Measurements from ENCODE around the gene PSENEN.

Gene PSENEN

DNA sequence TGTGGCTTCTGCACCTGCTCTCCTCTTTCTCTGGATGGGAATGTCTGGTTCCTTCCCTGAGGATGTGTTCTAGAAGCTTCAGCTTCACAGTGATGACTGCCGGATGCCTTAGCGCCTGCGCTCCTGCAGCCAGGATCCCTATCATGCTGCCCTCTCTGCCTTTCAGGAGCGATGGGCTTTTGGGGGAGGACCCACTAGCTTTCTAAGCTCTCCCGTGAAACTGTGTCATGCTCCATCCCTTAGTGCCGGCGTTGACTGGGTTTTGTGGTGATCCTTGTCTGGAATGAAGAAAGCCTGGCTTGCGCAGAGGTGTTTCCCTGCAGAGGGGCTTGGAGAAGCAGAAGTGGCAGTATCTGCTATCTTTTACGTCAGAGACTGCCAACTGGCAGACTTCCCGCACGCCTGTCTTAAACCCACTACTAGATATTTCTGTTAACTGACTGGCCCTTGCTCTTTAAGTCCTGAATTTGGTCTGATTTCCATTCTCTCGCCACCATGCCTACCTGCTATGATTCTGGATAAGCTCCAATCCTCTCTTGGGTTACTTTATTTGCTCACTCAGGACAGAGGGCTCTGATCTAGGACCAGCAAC lies 31.5 kb upstream of the PSENEN start:
- H3K4me2 ChIP-seq (ENCODE audit: low read length), result no peak overlapping the region
- no peak overlapping the region for H3K4me3 ChIP-seq (ENCODE audit: low read length)
- H3K36me3 ChIP-seq (ENCODE audit: insufficient read depth, low read length), result no peaks in the 10 kb centered on the region
- H3K9me3 ChIP-seq (replicated peaks; ENCODE audit: low read length), result no peaks in the 10 kb centered on the region
- H3K4me1 ChIP-seq (ENCODE audit: control insufficient read depth, insufficient read depth, low read length), result peaks cover 17% of the 10 kb centered on the region
- H3K27me3 ChIP-seq (ENCODE audit: control insufficient read depth, insufficient read depth, low read length), result no peaks in the 10 kb centered on the region
- H3K9ac ChIP-seq (ENCODE audit: low read depth, low read length), result no peak overlapping the region

GRCh38 chr19:35714601-35715354 lies 30.7 kb upstream of the PSENEN start:
- Histone ChIP-seq H3K9ac (ENCODE audit: low read depth, low read length) (no peak overlapping the region), H3K4me3 (ENCODE audit: low read length) (no peak overlapping the region), H3K4me1 (ENCODE audit: control insufficient read depth, insufficient read depth, low read length) (peaks cover 23% of the 10 kb centered on the region)

DNA sequence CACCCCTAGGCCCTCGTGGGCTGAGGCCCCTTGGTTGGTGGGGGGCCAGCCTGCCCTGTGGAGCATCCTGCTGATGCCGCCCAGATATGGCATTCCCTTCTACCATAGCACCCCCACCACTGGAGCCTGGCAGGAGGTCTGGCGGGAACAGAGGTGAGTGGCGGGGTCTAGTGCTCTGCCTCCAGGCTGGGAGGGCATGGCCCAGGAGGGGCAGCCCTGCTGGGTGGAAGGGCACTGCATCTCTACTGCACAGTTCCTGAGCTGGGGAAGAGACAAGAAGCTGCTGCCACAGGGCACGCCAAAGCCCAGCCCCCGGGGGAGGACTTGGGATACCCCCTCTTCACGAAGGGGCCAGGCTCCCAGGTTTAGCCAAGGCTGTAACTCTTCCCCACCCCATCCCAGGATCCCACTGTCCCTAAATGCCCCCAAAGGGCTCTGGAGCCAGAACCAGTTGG lies 30.1 kb upstream of the PSENEN start:
- H3K4me3 ChIP-seq (ENCODE audit: low read length), result no peak overlapping the region
- peaks cover 6% of the 10 kb centered on the region for H3K36me3 ChIP-seq (ENCODE audit: insufficient read depth, low read length)
- H3K4me2 ChIP-seq (ENCODE audit: low read length), result peak overlapping the region; percentile 99
- no peaks in the 10 kb centered on the region for H3K27me3 ChIP-seq (ENCODE audit: control insufficient read depth, insufficient read depth, low read length)
- peaks cover 23% of the 10 kb centered on the region for H3K4me1 ChIP-seq (ENCODE audit: control insufficient read depth, insufficient read depth, low read length)
- H3K9me3 ChIP-seq (replicated peaks; ENCODE audit: low read length), result no peaks in the 10 kb centered on the region
- H3K9ac ChIP-seq (ENCODE audit: low read depth, low read length), result peak overlapping the region; percentile 86

More at GRCh38 chr19:35714601-35715354, 30.7 kb upstream of the PSENEN start:
- H3K4me2 ChIP-seq (ENCODE audit: low read length), result no peak overlapping the region
- no peaks in the 10 kb centered on the region for H3K9me3 ChIP-seq (replicated peaks; ENCODE audit: low read length)
- H3K27me3 ChIP-seq (ENCODE audit: control insufficient read depth, insufficient read depth, low read length), result no peaks in the 10 kb centered on the region
- peaks cover 1% of the 10 kb centered on the region for H3K36me3 ChIP-seq (ENCODE audit: insufficient read depth, low read length)

- H3K4me1 ChIP-seq (ENCODE audit: control insufficient read depth, insufficient read depth, low read length), result peaks cover 23% of the 10 kb centered on the region
- no peaks in the 10 kb centered on the region for H3K27me3 ChIP-seq (ENCODE audit: control insufficient read depth, insufficient read depth, low read length)
- peak overlapping the region; percentile 86 for H3K9ac ChIP-seq (ENCODE audit: low read depth, low read length)
- H3K4me3 ChIP-seq (ENCODE audit: low read length), result peak overlapping the region; percentile 99
- H3K9me3 ChIP-seq (replicated peaks; ENCODE audit: low read length), result no peaks in the 10 kb centered on the region
- H3K4me2 ChIP-seq (ENCODE audit: low read length), result peak overlapping the region; percentile 99
- peaks cover 10% of the 10 kb centered on the region for H3K36me3 ChIP-seq (ENCODE audit: insufficient read depth, low read length)
Measured at GRCh38 chr19:35715981-35716800, 29.3 kb upstream of the PSENEN start.

- Histone ChIP-seq H3K9ac (ENCODE audit: low read depth, low read length) (peak overlapping the region; percentile 86), H3K9me3 (replicated peaks; ENCODE audit: low read length) (no peaks in the 10 kb centered on the region), H3K4me3 (ENCODE audit: low read length) (peak overlapping the region; percentile 99), H3K4me2 (ENCODE audit: low read length) (peak overlapping the region; percentile 99), H3K4me1 (ENCODE audit: control insufficient read depth, insufficient read depth, low read length) (peaks cover 23% of the 10 kb centered on the region), H3K27me3 (ENCODE audit: control insufficient read depth, insufficient read depth, low read length) (no peaks in the 10 kb centered on the region), H3K36me3 (ENCODE audit: insufficient read depth, low read length) (peaks cover 16% of the 10 kb centered on the region)
Measured at GRCh38 chr19:35716801-35717664, 28.4 kb upstream of the PSENEN start.

- no peaks in the 10 kb centered on the region for H3K27me3 ChIP-seq (ENCODE audit: control insufficient read depth, insufficient read depth, low read length)
- H3K36me3 ChIP-seq (ENCODE audit: insufficient read depth, low read length), result peaks cover 23% of the 10 kb centered on the region
- H3K9ac ChIP-seq (ENCODE audit: low read depth, low read length), result peak within 1 kb of the TSS; percentile 91
- H3K4me1 ChIP-seq (ENCODE audit: control insufficient read depth, insufficient read depth, low read length), result peaks cover 23% of the 10 kb centered on the region
- H3K9me3 ChIP-seq (replicated peaks; ENCODE audit: low read length), result no peaks in the 10 kb centered on the region
- H3K4me3 ChIP-seq (ENCODE audit: low read length), result peak within 1 kb of the TSS; percentile 99
- peak within 1 kb of the TSS; percentile 99 for H3K4me2 ChIP-seq (ENCODE audit: low read length)
Measured at GRCh38 chr19:35717665-35718344, 27.6 kb upstream of the PSENEN start, which contains the start of gene KMT2B. TSS of gene KMT2B (plus strand) at chr19:35718003. CDS start at chr19:35718019, 16 bp downstream.

GRCh38 chr19:35718345-35719041 lies 27.0 kb upstream of the PSENEN start:
- Histone ChIP-seq H3K36me3 (ENCODE audit: insufficient read depth, low read length) (peaks cover 30% of the 10 kb centered on the region), H3K4me1 (ENCODE audit: control insufficient read depth, insufficient read depth, low read length) (peaks cover 23% of the 10 kb centered on the region), H3K9me3 (replicated peaks; ENCODE audit: low read length) (no peaks in the 10 kb centered on the region), H3K4me3 (ENCODE audit: low read length) (peak overlapping the region; percentile 99), H3K27me3 (ENCODE audit: control insufficient read depth, insufficient read depth, low read length) (no peaks in the 10 kb centered on the region), H3K4me2 (ENCODE audit: low read length) (peak overlapping the region; percentile 87), H3K9ac (ENCODE audit: low read depth, low read length) (peak overlapping the region; percentile 91)

DNA sequence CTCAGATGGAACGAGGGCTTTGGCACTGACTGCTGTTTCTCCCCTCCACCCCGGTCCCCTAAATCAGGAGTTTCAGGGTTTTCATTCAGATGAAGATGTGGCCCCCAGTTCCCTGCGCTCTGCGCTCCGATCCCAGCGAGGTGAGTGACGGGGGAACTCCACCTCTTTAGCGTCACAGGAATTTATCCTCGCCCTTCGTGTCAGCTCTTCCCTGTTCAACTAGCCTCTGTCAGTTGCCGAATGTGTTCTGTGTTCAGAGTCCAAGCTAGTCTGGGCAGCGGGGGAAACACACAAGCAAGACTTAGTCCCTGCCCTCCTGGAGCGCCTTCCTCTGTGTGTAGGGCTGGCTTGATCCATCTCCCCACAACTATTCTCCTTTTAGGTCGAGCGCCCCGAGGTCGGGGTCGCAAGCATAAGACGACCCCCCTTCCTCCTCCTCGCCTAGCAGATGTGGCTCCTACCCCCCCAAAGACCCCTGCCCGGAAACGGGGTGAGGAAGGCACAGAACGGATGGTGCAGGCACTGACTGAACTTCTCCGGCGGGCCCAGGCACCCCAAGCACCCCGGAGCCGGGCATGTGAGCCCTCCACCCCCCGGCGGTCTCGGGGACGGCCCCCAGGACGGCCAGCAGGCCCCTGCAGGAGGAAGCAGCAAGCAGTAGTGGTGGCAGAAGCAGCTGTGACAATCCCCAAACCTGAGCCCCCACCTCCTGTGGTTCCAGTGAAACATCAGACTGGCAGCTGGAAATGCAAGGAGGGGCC lies 25.9 kb upstream of the PSENEN start:
- H3K27me3 ChIP-seq (ENCODE audit: control insufficient read depth, insufficient read depth, low read length), result no peaks in the 10 kb centered on the region
- peaks cover 23% of the 10 kb centered on the region for H3K4me1 ChIP-seq (ENCODE audit: control insufficient read depth, insufficient read depth, low read length)
- H3K36me3 ChIP-seq (ENCODE audit: insufficient read depth, low read length), result peaks cover 39% of the 10 kb centered on the region
- H3K9ac ChIP-seq (ENCODE audit: low read depth, low read length), result peak overlapping the region; percentile 91
- H3K4me3 ChIP-seq (ENCODE audit: low read length), result peak overlapping the region; percentile 99
- H3K9me3 ChIP-seq (replicated peaks; ENCODE audit: low read length), result no peaks in the 10 kb centered on the region
- peak overlapping the region; percentile 87 for H3K4me2 ChIP-seq (ENCODE audit: low read length)

GRCh38 chr19:35720163-35720524 lies 25.3 kb upstream of the PSENEN start:
- H3K36me3 ChIP-seq (ENCODE audit: insufficient read depth, low read length), result peaks cover 44% of the 10 kb centered on the region
- H3K9me3 ChIP-seq (replicated peaks; ENCODE audit: low read length), result no peaks in the 10 kb centered on the region

More at GRCh38 chr19:35720163-35720524, 25.3 kb upstream of the PSENEN start:
- Histone ChIP-seq H3K4me3 (ENCODE audit: low read length) (no peak overlapping the region), H3K9ac (ENCODE audit: low read depth, low read length) (no peak overlapping the region), H3K27me3 (ENCODE audit: control insufficient read depth, insufficient read depth, low read length) (no peaks in the 10 kb centered on the region), H3K4me2 (ENCODE audit: low read length) (no peak overlapping the region), H3K4me1 (ENCODE audit: control insufficient read depth, insufficient read depth, low read length) (peaks cover 23% of the 10 kb centered on the region)
